Mesothelial cell of epicardium (in vitro differentiated cells): Measurements from ENCODE around the gene ARAF. TPM values are rescaled to one million over a fixed set of nuclear protein-coding genes. Genes with fewer than 3 reads are reported as not detected.
"Not testable (repeated sequence)": the region's sequence is repeated elsewhere in the genome, so short reads cannot be mapped to it uniquely, and the experiment has no call there.

Experiments
- DNase-seq, 2 experiments: peaks; one replicate each; pipeline ENCODE4 v3.0.0; 2021; ENCODE audit warnings: low spot score in 2 of 2; ENCODE audit not compliant: unreplicated experiment in 2 of 2
- H3K27ac Mint-ChIP-seq: 2 replicates; pipeline ENCODE4 v1.8.0; 2021; ENCODE audit warnings: mixed read lengths
- H3K27me3 Mint-ChIP-seq: 2 replicates; pipeline ENCODE4 v1.8.0; 2021; ENCODE audit warnings: low read depth, mixed read lengths
- H3K36me3 Mint-ChIP-seq: 2 replicates; pipeline ENCODE4 v1.8.0; 2021; ENCODE audit warnings: mixed read lengths
- H3K4me1 Mint-ChIP-seq: 2 replicates; pipeline ENCODE4 v1.8.0; 2021; ENCODE audit warnings: mixed read lengths
- H3K4me3 Mint-ChIP-seq: 2 replicates; pipeline ENCODE4 v1.8.0; 2021; ENCODE audit warnings: mild to moderate bottlenecking, moderate library complexity, mixed read lengths
- H3K9me3 Mint-ChIP-seq: 2 replicates; pipeline ENCODE4 v1.8.0; 2021; ENCODE audit warnings: mixed read lengths
- CTCF ChIP-seq: fragments of 200-600 bp; sonication (generic); IDR thresholded peaks from one replicate; pipeline ENCODE4 v1.5.0; 2021; ENCODE audit warnings: antibody characterized with exemption; ENCODE audit not compliant: unreplicated experiment
- total RNA-seq: library from RNA; stranded (reverse); gene quantifications from 3 replicates; pipeline ENCODE4 v1.2.1, GENCODE V29; 2021

The ARAF gene
- 64.5 to 70.3 TPM (median 68.5 TPM) in 3 replicates for total RNA-seq

GRCh38 chrX:47560934-47561658, at the start of gene ARAF:
Gene ARAF, plus strand, starts transcription at chrX:47561205. Its CDS starts 1,763 bp downstream, at chrX:47562968.
- H3K27me3 Mint-ChIP-seq: no peaks in the 10 kb centered on the region
- peaks cover 6% of the 10 kb centered on the region for H3K36me3 Mint-ChIP-seq
- H3K9me3 Mint-ChIP-seq: peaks cover 20% of the 10 kb centered on the region
- peak within 1 kb of the TSS; percentile 98 for H3K27ac Mint-ChIP-seq
- H3K4me3 Mint-ChIP-seq: peak within 1 kb of the TSS; percentile 88
- DNase-seq: peak; percentile 86 to 94
- peaks cover 22% of the 10 kb centered on the region for H3K4me1 Mint-ChIP-seq
- no peak for TF ChIP-seq CTCF

- H3K4me1 Mint-ChIP-seq, H3K27ac Mint-ChIP-seq, H3K27me3 Mint-ChIP-seq, H3K36me3 Mint-ChIP-seq, DNase-seq: not testable (repeated sequence)
- H3K4me3 Mint-ChIP-seq: peak overlapping the region; percentile 60
- peaks cover 14% of the 10 kb centered on the region for H3K9me3 Mint-ChIP-seq
Measured at GRCh38 chrX:47512383-47512782, 48.6 kb upstream of the ARAF start.

GRCh38 chrX:47513034-47513965, 47.7 kb upstream of the ARAF start:
- Mint-ChIP-seq H3K27ac (peak overlapping the region; percentile 21), H3K4me3 (peak overlapping the region; percentile 82), H3K9me3 (peaks cover 14% of the 10 kb centered on the region)
- not testable (repeated sequence) for H3K27me3 Mint-ChIP-seq, DNase-seq, H3K36me3 Mint-ChIP-seq, H3K4me1 Mint-ChIP-seq

GRCh38 chrX:47514533-47515235, 46.3 kb upstream of the ARAF start:
- Mint-ChIP-seq H3K27ac (no peak overlapping the region), H3K27me3 (peaks cover 4% of the 10 kb centered on the region), H3K4me1 (peaks cover 5% of the 10 kb centered on the region), H3K9me3 (peaks cover 14% of the 10 kb centered on the region), H3K4me3 (no peak overlapping the region), H3K36me3 (peaks cover 3% of the 10 kb centered on the region)
- DNase-seq: no peak
- no peak for TF ChIP-seq CTCF

- no peak for DNase-seq
- H3K36me3 Mint-ChIP-seq: peaks cover 3% of the 10 kb centered on the region
- peaks cover 16% of the 10 kb centered on the region for H3K9me3 Mint-ChIP-seq
- no peak for TF ChIP-seq CTCF
- peaks cover 4% of the 10 kb centered on the region for H3K27me3 Mint-ChIP-seq
- H3K27ac Mint-ChIP-seq: no peak overlapping the region
- H3K4me3 Mint-ChIP-seq: no peak overlapping the region
- peaks cover 5% of the 10 kb centered on the region for H3K4me1 Mint-ChIP-seq
Measured at GRCh38 chrX:47515941-47516665, 44.9 kb upstream of the ARAF start.

- Mint-ChIP-seq H3K9me3 (peaks cover 25% of the 10 kb centered on the region), H3K27me3 (peaks cover 2% of the 10 kb centered on the region), H3K27ac (no peak overlapping the region), H3K36me3 (peaks cover 3% of the 10 kb centered on the region), H3K4me1 (peaks cover 6% of the 10 kb centered on the region), H3K4me3 (no peak overlapping the region)
- no peak for TF ChIP-seq CTCF
- no peak for DNase-seq
Measured at GRCh38 chrX:47518144-47518543, 42.9 kb upstream of the ARAF start.
